WTC11 (cell line): Measurements from ENCODE around the gene TMEM62. TPM values are rescaled to one million over a fixed set of nuclear protein-coding genes. Genes with fewer than 3 reads are reported as not detected.

Source experiments
- ATAC-seq: fragments of 200-7000 bp; cut with Tn5 transposase; 2 replicates; pipeline ENCODE4 v1.10.0; 2021; ENCODE audit warnings: mild to moderate bottlenecking, moderate library complexity
- CTCF ChIA-PET: fragments of 300-600 bp; sonication (Branson Sonifier 250); formaldehyde crosslinking; loops from one replicate; lab custom pipeline; 2021; ENCODE audit warnings: antibody characterized with exemption; lab: Charles Lee
- POLR2A ChIA-PET: fragments of 350-600 bp; sonication (Branson Sonifier 250); formaldehyde crosslinking; loops from one replicate; lab custom pipeline; 2021; ENCODE audit warnings: antibody characterized with exemption; lab: Charles Lee
- DNase-seq: peaks from one replicate; pipeline ENCODE4 v3.0.0; 2021; ENCODE audit warnings: low spot score
- H3K27ac Mint-ChIP-seq: 2 replicates; pipeline ENCODE4 v1.8.0; 2021; ENCODE audit warnings: mixed read lengths
- H3K27me3 Mint-ChIP-seq: 2 replicates; pipeline ENCODE4 v1.8.0; 2021; ENCODE audit warnings: low read depth, mild to moderate bottlenecking, moderate library complexity, mixed read lengths
- H3K36me3 Mint-ChIP-seq: 2 replicates; pipeline ENCODE4 v1.8.0; 2021; ENCODE audit warnings: mixed read lengths
- H3K4me1 Mint-ChIP-seq: 2 replicates; pipeline ENCODE4 v1.8.0; 2022; ENCODE audit warnings: mixed read lengths
- H3K4me3 Mint-ChIP-seq: 2 replicates; pipeline ENCODE4 v1.8.0; 2021; ENCODE audit warnings: mild to moderate bottlenecking, moderate library complexity, mixed read lengths
- H3K9me3 Mint-ChIP-seq: 2 replicates; pipeline ENCODE4 v1.8.0; 2021; ENCODE audit warnings: mixed read lengths
- CREM ChIP-seq: sonication (generic); formaldehyde crosslinking; IDR thresholded peaks from 2 replicates; pipeline ENCODE4 v1.8.1; 2022; ENCODE audit warnings: mild to moderate bottlenecking, missing genetic modification reagents, moderate library complexity
- CTCF ChIP-seq: fragments of 200-600 bp; IDR thresholded peaks from 2 replicates; pipeline ENCODE4 v1.8.0; 2022; ENCODE audit warnings: antibody characterized with exemption
- EMX1 ChIP-seq: fragments of 250-450 bp; sonication (Bioruptor Pico); IDR thresholded peaks from 2 replicates; pipeline ENCODE4 v1.8.0; 2021; ENCODE audit warnings: mild to moderate bottlenecking
- ESRRA ChIP-seq: sonication (generic); formaldehyde crosslinking; IDR thresholded peaks from 2 replicates; pipeline ENCODE4 v1.8.1; 2022; ENCODE audit warnings: mild to moderate bottlenecking, missing genetic modification reagents, borderline replicate concordance
- FOXK1 ChIP-seq: sonication (generic); formaldehyde crosslinking; IDR thresholded peaks from 2 replicates; pipeline ENCODE4 v1.8.0; 2022; ENCODE audit warnings: mild to moderate bottlenecking, moderate library complexity, missing genetic modification reagents
- GTF2I ChIP-seq: fragments of 250-450 bp; sonication (Bioruptor Pico); conservative IDR thresholded peaks from 2 replicates; pipeline ENCODE4 v1.4.0; 2021; ENCODE audit warnings: mild to moderate bottlenecking
- IRF2 ChIP-seq: sonication (generic); formaldehyde crosslinking; IDR thresholded peaks from 2 replicates; pipeline ENCODE4 v1.8.0; 2022; ENCODE audit warnings: low read depth, missing genetic modification reagents, borderline replicate concordance
- JUN ChIP-seq: sonication (generic); formaldehyde crosslinking; IDR thresholded peaks from 2 replicates; pipeline ENCODE4 v1.8.0; 2023; ENCODE audit warnings: mild to moderate bottlenecking, missing genetic modification reagents
- KAT7 ChIP-seq: sonication (generic); formaldehyde crosslinking; IDR thresholded peaks from 2 replicates; pipeline ENCODE4 v1.8.1; 2023; ENCODE audit warnings: missing genetic modification reagents, mild to moderate bottlenecking, borderline replicate concordance
- MYBL2 ChIP-seq: sonication (generic); formaldehyde crosslinking; IDR thresholded peaks from 2 replicates; pipeline ENCODE4 v1.8.1; 2023; ENCODE audit warnings: mild to moderate bottlenecking, moderate library complexity, missing genetic modification reagents
- NR1H2 ChIP-seq: sonication (generic); formaldehyde crosslinking; IDR thresholded peaks from 2 replicates; pipeline ENCODE4 v1.9.0; 2021; ENCODE audit warnings: mild to moderate bottlenecking, moderate library complexity, missing genetic modification reagents
- OVOL2 ChIP-seq: fragments of 250-450 bp; sonication (Bioruptor Pico); IDR thresholded peaks from 2 replicates; pipeline ENCODE4 v1.9.0; 2021; ENCODE audit warnings: mild to moderate bottlenecking, borderline replicate concordance
- RELA ChIP-seq: sonication (generic); formaldehyde crosslinking; IDR thresholded peaks from 2 replicates; pipeline ENCODE4 v1.8.1; 2022; ENCODE audit warnings: missing genetic modification reagents, mild to moderate bottlenecking, borderline replicate concordance
- SMAD4 ChIP-seq: sonication (generic); formaldehyde crosslinking; IDR thresholded peaks from 2 replicates; pipeline ENCODE4 v1.8.0; 2022; ENCODE audit warnings: mild to moderate bottlenecking, missing genetic modification reagents
- SOX15 ChIP-seq: fragments of 250-450 bp; sonication (Bioruptor Pico); IDR thresholded peaks from 2 replicates; pipeline ENCODE4 v1.9.0; 2021; ENCODE audit warnings: mild to moderate bottlenecking
- TEAD1 ChIP-seq: sonication (generic); formaldehyde crosslinking; IDR thresholded peaks from 2 replicates; pipeline ENCODE4 v1.8.0; 2022; ENCODE audit warnings: mild to moderate bottlenecking, missing genetic modification reagents
- ZNF121 ChIP-seq: sonication (generic); formaldehyde crosslinking; IDR thresholded peaks from 2 replicates; pipeline ENCODE4 v1.8.0; 2023; ENCODE audit warnings: missing genetic modification reagents
- ZNF232 ChIP-seq: sonication (generic); formaldehyde crosslinking; IDR thresholded peaks from 2 replicates; pipeline ENCODE4 v1.8.0; 2022; ENCODE audit warnings: mild to moderate bottlenecking, missing genetic modification reagents
- ZNF281 ChIP-seq: sonication (generic); formaldehyde crosslinking; IDR thresholded peaks from 2 replicates; pipeline ENCODE4 v1.8.0; 2023; ENCODE audit warnings: mild to moderate bottlenecking, missing genetic modification reagents
- ZNF396 ChIP-seq: fragments of 250-450 bp; sonication (Bioruptor Pico); IDR thresholded peaks from 2 replicates; pipeline ENCODE4 v1.8.0; 2021; ENCODE audit warnings: mild to moderate bottlenecking, moderate library complexity, borderline replicate concordance
- total RNA-seq: library from RNA; stranded (reverse); gene quantifications from 3 replicates; pipeline ENCODE4 v1.2.3, GENCODE V29; 2021
- TF ChIP-seq, protein P1 (sequence below): sonication (generic); formaldehyde crosslinking; IDR thresholded peaks from 2 replicates; pipeline ENCODE4 v1.8.1; 2023; ENCODE audit warnings: mild to moderate bottlenecking, missing genetic modification reagents, borderline replicate concordance
- TF ChIP-seq, protein P2 (sequence below): fragments of 250-450 bp; sonication (Bioruptor Pico); IDR thresholded peaks from 2 replicates; pipeline ENCODE4 v1.9.0; 2021; ENCODE audit warnings: moderate library complexity, mild to moderate bottlenecking, inconsistent platforms, borderline replicate concordance

TMEM62 gene
- total RNA-seq, 1 experiment from 2014 or later: 5.6 TPM

DNA sequence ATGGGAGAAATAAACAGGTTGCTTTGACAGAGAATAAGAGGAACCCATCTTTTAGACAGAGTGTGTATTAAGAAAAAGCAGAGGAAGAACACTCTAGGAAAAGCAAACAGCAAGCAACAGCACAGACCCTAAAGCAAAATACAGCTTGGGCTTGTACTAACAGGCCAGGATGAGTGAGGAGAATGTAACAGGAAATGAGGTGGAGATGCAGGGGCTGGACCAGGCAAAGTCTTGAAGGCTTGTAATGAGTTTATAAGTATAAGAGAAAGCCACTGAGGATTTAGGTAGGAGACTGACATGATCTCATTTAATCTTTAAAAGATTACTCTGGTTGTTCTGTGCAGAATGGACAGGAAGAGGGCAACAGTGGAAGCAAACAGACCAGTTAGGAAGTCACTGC, 32.4 kb upstream of the TMEM62 start (continued):
- no peak for TF ChIP-seq SOX15 (CRISPR knock-in tag)
- TF ChIP-seq, all 79 proteins: peak for 0

DNA sequence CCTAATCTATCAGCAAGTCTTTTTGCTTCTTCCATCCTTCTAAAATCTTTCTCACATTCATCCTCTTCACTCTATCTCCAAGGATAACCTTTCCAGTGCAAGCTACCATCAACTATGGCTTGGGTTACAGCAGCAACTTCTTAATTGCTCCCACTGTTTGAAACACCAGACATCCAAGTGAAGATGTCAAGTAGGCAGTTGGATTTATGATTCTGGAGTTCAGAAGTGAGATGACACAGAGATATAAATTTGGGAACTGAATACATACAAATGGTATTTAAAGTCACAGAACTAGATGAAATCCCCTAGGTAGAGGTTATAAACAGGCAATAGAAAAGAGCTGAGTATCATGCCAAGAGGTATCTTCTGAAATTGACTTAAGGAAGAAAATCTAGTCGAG, 31.2 kb upstream of the TMEM62 start:
- Mint-ChIP-seq H3K4me3 (no peak overlapping the region), H3K4me1 (peaks cover 11% of the 10 kb centered on the region), H3K9me3 (no peaks in the 10 kb centered on the region), H3K36me3 (peaks cover 28% of the 10 kb centered on the region), H3K27me3 (peaks cover under 1% of the 10 kb centered on the region; the same call in 1 of the 2 replicates), H3K27ac (no peak overlapping the region)
- ChIA-PET POLR2A (no interaction called here), CTCF (interaction anchor here (0.6 kb wide), 1 partner anchor 35 kb away, joined by 3 read pairs; no protein-coding TSS in a partner anchor)
- DNase-seq (no peak), ATAC-seq (no peak)
- TF ChIP-seq ZNF281: no peak
- TF ChIP-seq, protein P1, sequence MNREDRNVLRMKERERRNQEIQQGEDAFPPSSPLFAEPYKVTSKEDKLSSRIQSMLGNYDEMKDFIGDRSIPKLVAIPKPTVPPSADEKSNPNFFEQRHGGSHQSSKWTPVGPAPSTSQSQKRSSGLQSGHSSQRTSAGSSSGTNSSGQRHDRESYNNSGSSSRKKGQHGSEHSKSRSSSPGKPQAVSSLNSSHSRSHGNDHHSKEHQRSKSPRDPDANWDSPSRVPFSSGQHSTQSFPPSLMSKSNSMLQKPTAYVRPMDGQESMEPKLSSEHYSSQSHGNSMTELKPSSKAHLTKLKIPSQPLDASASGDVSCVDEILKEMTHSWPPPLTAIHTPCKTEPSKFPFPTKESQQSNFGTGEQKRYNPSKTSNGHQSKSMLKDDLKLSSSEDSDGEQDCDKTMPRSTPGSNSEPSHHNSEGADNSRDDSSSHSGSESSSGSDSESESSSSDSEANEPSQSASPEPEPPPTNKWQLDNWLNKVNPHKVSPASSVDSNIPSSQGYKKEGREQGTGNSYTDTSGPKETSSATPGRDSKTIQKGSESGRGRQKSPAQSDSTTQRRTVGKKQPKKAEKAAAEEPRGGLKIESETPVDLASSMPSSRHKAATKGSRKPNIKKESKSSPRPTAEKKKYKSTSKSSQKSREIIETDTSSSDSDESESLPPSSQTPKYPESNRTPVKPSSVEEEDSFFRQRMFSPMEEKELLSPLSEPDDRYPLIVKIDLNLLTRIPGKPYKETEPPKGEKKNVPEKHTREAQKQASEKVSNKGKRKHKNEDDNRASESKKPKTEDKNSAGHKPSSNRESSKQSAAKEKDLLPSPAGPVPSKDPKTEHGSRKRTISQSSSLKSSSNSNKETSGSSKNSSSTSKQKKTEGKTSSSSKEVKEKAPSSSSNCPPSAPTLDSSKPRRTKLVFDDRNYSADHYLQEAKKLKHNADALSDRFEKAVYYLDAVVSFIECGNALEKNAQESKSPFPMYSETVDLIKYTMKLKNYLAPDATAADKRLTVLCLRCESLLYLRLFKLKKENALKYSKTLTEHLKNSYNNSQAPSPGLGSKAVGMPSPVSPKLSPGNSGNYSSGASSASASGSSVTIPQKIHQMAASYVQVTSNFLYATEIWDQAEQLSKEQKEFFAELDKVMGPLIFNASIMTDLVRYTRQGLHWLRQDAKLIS: no peak
- no peak for TF ChIP-seq MYBL2 (CRISPR knock-in tag)
- TF ChIP-seq, protein P2, sequence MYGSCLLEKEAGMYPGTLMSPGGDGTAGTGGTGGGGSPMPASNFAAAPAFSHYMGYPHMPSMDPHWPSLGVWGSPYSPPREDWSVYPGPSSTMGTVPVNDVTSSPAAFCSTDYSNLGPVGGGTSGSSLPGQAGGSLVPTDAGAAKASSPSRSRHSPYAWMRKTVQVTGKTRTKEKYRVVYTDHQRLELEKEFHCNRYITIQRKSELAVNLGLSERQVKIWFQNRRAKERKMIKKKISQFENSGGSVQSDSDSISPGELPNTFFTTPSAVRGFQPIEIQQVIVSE: no peak
- TF ChIP-seq RELA (CRISPR knock-in tag): no peak
- no peak for TF ChIP-seq JUN
- no peak for TF ChIP-seq CREM
- no peak for TF ChIP-seq ZNF121 (CRISPR knock-in tag)
- no peak for TF ChIP-seq FOXK1 (CRISPR knock-in tag)
- no peak for TF ChIP-seq SMAD4
- TF ChIP-seq TEAD1: no peak
- no peak for TF ChIP-seq ZNF396 (CRISPR knock-in tag)

GRCh38 chr15:43103907-43104306, 29.5 kb upstream of the TMEM62 start:
- CTCF ChIA-PET: no interaction called here
- peak overlapping the region; percentile 17; the same call in 1 of the 2 replicates for H3K4me3 Mint-ChIP-seq

More at GRCh38 chr15:43103907-43104306, 29.5 kb upstream of the TMEM62 start:
- TF ChIP-seq IRF2 (CRISPR knock-in tag) (no peak), CTCF (no peak), OVOL2 (CRISPR knock-in tag) (no peak), GTF2I (no peak), NR1H2 (CRISPR knock-in tag) (no peak), EMX1 (no peak), ESRRA (CRISPR knock-in tag) (no peak), ZNF232 (CRISPR knock-in tag) (no peak), KAT7 (CRISPR knock-in tag) (no peak)
- POLR2A ChIA-PET: no interaction called here
- Mint-ChIP-seq H3K27ac (no peak overlapping the region), H3K9me3 (no peaks in the 10 kb centered on the region), H3K27me3 (peaks cover 7% of the 10 kb centered on the region), H3K4me1 (peaks cover 11% of the 10 kb centered on the region), H3K36me3 (peaks cover 24% of the 10 kb centered on the region)
- ATAC-seq (no peak), DNase-seq (no peak)
